PC-3 (cell line): ENCODE measurements around the gene KIFC1. TPM values are rescaled to one million over a fixed set of nuclear protein-coding genes. Genes with fewer than 3 reads are reported as not detected.
A peak's percentile ranks its signal among the peaks of the same experiment; 100 is the strongest.

Experiments used
- ATAC-seq: fragments of 200-7000 bp; cut with Tn5 transposase; 2 replicates; pipeline ENCODE4 v1.9.1; 2020; ENCODE audit warnings: mild to moderate bottlenecking, moderate library complexity
- BruUV-seq: library from RNA; stranded (reverse); fragments of 400-500 nt; replicated peaks from 2 replicates; lab custom pipeline; 2021; lab: Mats Ljungman, UMichigan
- CTCF ChIA-PET: fragments of 300-600 bp; sonication (Branson Sonifier 250); formaldehyde crosslinking; loops from one replicate; lab custom pipeline; 2022; ENCODE audit warnings: antibody characterized with exemption; lab: Charles Lee
- POLR2A ChIA-PET: fragments of 300-600 bp; sonication (Branson Sonifier 250); formaldehyde crosslinking; loops from one replicate; lab custom pipeline; 2022; ENCODE audit warnings: antibody characterized with exemption; ENCODE audit not compliant: unreplicated experiment; lab: Charles Lee
- DNase-seq: peaks from one replicate; pipeline ENCODE4 v3.0.0-alpha.2; 2015
- H2AFZ ChIP-seq: fragments of 300-600 bp; sonication (generic); 2 replicates; pipeline ENCODE4 v1.6.0; 2016; ENCODE audit warnings: antibody characterized with exemption, low read length
- H3F3A ChIP-seq: fragments of 300-600 bp; sonication (generic); one replicate; pipeline ENCODE4 v1.6.0; 2017; ENCODE audit warnings: antibody characterized with exemption, low read length, control low read depth, mild to moderate bottlenecking; ENCODE audit not compliant: unreplicated experiment
- H3K27ac ChIP-seq: fragments of 300-600 bp; sonication (generic); 2 replicates; pipeline ENCODE4 v1.5.1; 2016; ENCODE audit warnings: mild to moderate bottlenecking, low read length
- H3K27me3 ChIP-seq: fragments of 300-600 bp; sonication (generic); 2 replicates; pipeline ENCODE4 v1.6.1; 2016; ENCODE audit warnings: low read length, mixed read lengths
- H3K36me3 ChIP-seq: fragments of 300-600 bp; sonication (generic); 2 replicates; pipeline ENCODE4 v1.6.1; 2016; ENCODE audit warnings: low read depth, mixed run types, low read length, mixed read lengths
- H3K4me1 ChIP-seq: fragments of 300-600 bp; sonication (generic); 2 replicates; pipeline ENCODE4 v1.5.1; 2016; ENCODE audit warnings: low read length; ENCODE audit not compliant: insufficient read depth
- H3K4me2 ChIP-seq: fragments of 300-600 bp; sonication (generic); 2 replicates; pipeline ENCODE4 v1.6.0; 2016; ENCODE audit warnings: low read length
- H3K4me3 ChIP-seq: fragments of 300-600 bp; sonication (generic); 2 replicates; pipeline ENCODE4 v1.5.1; 2016; ENCODE audit warnings: mild to moderate bottlenecking, low read length, mixed read lengths
- H3K79me2 ChIP-seq: fragments of 300-600 bp; sonication (generic); 2 replicates; pipeline ENCODE4 v1.6.1; 2017; ENCODE audit warnings: low read length, mixed read lengths
- H3K9ac ChIP-seq: fragments of 300-600 bp; sonication (generic); 2 replicates; pipeline ENCODE4 v1.6.0; 2016; ENCODE audit warnings: mild to moderate bottlenecking, low read length
- H3K9me2 ChIP-seq: fragments of 300-600 bp; sonication (generic); replicated peaks from 2 replicates; pipeline ENCODE4 v1.6.1; 2016; ENCODE audit warnings: mixed run types, low read length, mixed read lengths
- H3K9me3 ChIP-seq: fragments of 300-600 bp; sonication (generic); 2 replicates; pipeline ENCODE4 v1.6.1; 2016; ENCODE audit warnings: low read length, mixed read lengths
- H4K20me1 ChIP-seq: fragments of 300-600 bp; sonication (generic); 2 replicates; pipeline ENCODE4 v1.6.1; 2016; ENCODE audit warnings: low read length, mixed read lengths
- EZH2 ChIP-seq: fragments of 300-600 bp; sonication (generic); IDR thresholded peaks from one replicate; pipeline ENCODE4 v1.6.1; 2017; ENCODE audit warnings: antibody characterized with exemption, mild to moderate bottlenecking, low read length; ENCODE audit not compliant: unreplicated experiment
- EZH2phosphoT487 ChIP-seq: fragments of 300-600 bp; sonication (generic); IDR thresholded peaks from 2 replicates; pipeline ENCODE4 v1.6.1; 2018; ENCODE audit warnings: mild to moderate bottlenecking, antibody characterized with exemption, low read length, borderline replicate concordance
- intact Hi-C: fragments of 100-400 bp; cut with micrococcal nuclease; formaldehyde crosslinking; loops from 2 replicates; pipeline ENCODE4 v1.9.0; 2023
- total RNA-seq: library from RNA; depleted of rRNA; stranded (reverse); fragments of >200 nt; gene quantifications from 2 replicates; pipeline ENCODE4 v1.2.3, GENCODE V29; 2014
- TF ChIP-seq, protein P1 (sequence below): fragments of 300-600 bp; sonication (generic); conservative IDR thresholded peaks from 2 replicates; pipeline ENCODE4 v1.5.1; 2017; ENCODE audit warnings: antibody characterized with exemption, low read depth, mild to moderate bottlenecking, low read length

The KIFC1 gene
- total RNA-seq, 1 experiment from 2014 or later, result 66.7 TPM

GRCh38 chr6:33414592-33415271 lies 23.1 kb downstream of the KIFC1 start:
- Histone ChIP-seq H3K79me2 (peaks cover 35% of the 10 kb centered on the region), H3K27ac (no peak overlapping the region), H3K9me2 (no peaks in the 10 kb centered on the region), H2AFZ (no peak overlapping the region), H3K36me3 (peaks cover 21% of the 10 kb centered on the region; the same call in 1 of the 2 replicates), H3K4me2 (no peak overlapping the region), H3F3A (no peaks in the 10 kb centered on the region), H4K20me1 (no peaks in the 10 kb centered on the region), H3K4me3 (no peak overlapping the region), H3K9me3 (no peaks in the 10 kb centered on the region), H3K27me3 (no peaks in the 10 kb centered on the region), H3K4me1 (peaks cover 31% of the 10 kb centered on the region), H3K9ac (no peak overlapping the region)
- DNase-seq (peak; percentile 7), ATAC-seq (no peak)
- intact Hi-C loops, result loop anchor here (10.0 kb wide), 1 partner anchor 210 kb away; the partner anchor contains the start of genes HSD17B8, RING1, RXRB and SLC39A7
- TF ChIP-seq, protein P1, sequence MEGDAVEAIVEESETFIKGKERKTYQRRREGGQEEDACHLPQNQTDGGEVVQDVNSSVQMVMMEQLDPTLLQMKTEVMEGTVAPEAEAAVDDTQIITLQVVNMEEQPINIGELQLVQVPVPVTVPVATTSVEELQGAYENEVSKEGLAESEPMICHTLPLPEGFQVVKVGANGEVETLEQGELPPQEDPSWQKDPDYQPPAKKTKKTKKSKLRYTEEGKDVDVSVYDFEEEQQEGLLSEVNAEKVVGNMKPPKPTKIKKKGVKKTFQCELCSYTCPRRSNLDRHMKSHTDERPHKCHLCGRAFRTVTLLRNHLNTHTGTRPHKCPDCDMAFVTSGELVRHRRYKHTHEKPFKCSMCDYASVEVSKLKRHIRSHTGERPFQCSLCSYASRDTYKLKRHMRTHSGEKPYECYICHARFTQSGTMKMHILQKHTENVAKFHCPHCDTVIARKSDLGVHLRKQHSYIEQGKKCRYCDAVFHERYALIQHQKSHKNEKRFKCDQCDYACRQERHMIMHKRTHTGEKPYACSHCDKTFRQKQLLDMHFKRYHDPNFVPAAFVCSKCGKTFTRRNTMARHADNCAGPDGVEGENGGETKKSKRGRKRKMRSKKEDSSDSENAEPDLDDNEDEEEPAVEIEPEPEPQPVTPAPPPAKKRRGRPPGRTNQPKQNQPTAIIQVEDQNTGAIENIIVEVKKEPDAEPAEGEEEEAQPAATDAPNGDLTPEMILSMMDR, result peak; percentile 53
- TF ChIP-seq EZH2, result no peak
- TF ChIP-seq EZH2phosphoT487, result no peak
- BruUV-seq, result no TSS peak
- ChIA-PET CTCF (no interaction called here), POLR2A (no interaction called here)

DNA sequence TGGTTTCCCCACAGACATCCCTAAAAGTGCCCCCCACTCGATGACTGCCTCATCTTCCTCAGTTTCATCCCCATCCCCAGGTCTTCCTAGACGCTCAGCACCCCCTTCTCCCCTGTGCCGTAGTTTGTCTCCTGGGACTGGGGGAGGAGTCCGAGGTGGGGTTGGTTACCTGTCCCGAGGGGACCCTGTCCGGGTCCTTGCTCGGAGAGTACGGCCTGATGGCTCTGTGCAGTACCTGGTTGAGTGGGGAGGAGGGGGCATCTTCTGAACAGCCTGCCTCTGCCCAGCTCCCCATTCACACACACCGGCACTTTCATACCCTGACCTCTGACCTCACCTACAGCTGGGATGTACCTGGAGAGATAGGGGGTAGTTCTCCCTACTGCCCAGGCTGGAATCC lies 24.2 kb downstream of the KIFC1 start:
- POLR2A ChIA-PET, result no interaction called here
- DNase-seq, result no peak
- no peaks in the 10 kb centered on the region for H4K20me1 ChIP-seq
- peak overlapping the region; percentile 81 for H3K4me3 ChIP-seq
- H3K4me1 ChIP-seq, result peaks cover 28% of the 10 kb centered on the region
- no peak overlapping the region for H3K27ac ChIP-seq
- no peaks in the 10 kb centered on the region for H3K27me3 ChIP-seq
- CTCF ChIA-PET, result no interaction called here
- BruUV-seq, result no TSS peak
- H2AFZ ChIP-seq, result no peak overlapping the region
- H3K36me3 ChIP-seq, result peaks cover 21% of the 10 kb centered on the region; the same call in 1 of the 2 replicates
- ATAC-seq, result no peak
- H3K4me2 ChIP-seq, result peak overlapping the region; percentile 99
- no peaks in the 10 kb centered on the region for H3K9me3 ChIP-seq
- H3K9me2 ChIP-seq, result no peaks in the 10 kb centered on the region
- H3K79me2 ChIP-seq, result peaks cover 35% of the 10 kb centered on the region
- TF ChIP-seq EZH2, result no peak
- TF ChIP-seq, protein P1, result no peak
- no peak for TF ChIP-seq EZH2phosphoT487
- intact Hi-C loops, result loop anchor here (10.0 kb wide), 1 partner anchor 211 kb away; the partner anchor contains the start of genes HSD17B8, RING1, RXRB and SLC39A7
- no peak overlapping the region for H3K9ac ChIP-seq
- no peaks in the 10 kb centered on the region for H3F3A ChIP-seq
